Measurements from ENCODE around the gene THADA. TPM values are rescaled to one million over a fixed set of nuclear protein-coding genes. Genes with fewer than 3 reads are reported as not detected.

Gene THADA
- total RNA-seq, 3 donors from 2014 or later = 50.3 to 60.4 (median 57.0) TPM

GRCh38 chr2:43488737-43489136, 107.1 kb downstream of the THADA start:
- Mint-ChIP-seq H3K4me1 (ENCODE audit: low read depth) (peaks cover 4% of the 10 kb centered on the region), H3K9me3 (no peaks in the 10 kb centered on the region), H3K4me3 (no peak overlapping the region), H3K27me3 (ENCODE audit: low read depth) (no peaks in the 10 kb centered on the region), H3K36me3 (ENCODE audit: insufficient read depth) (peaks cover 9% of the 10 kb centered on the region)
- ATAC-seq (no peak), DNase-seq (no peak)

GRCh38 chr2:43486603-43487002, 109.2 kb downstream of the THADA start:
- ATAC-seq (no peak), DNase-seq (no peak)
- Mint-ChIP-seq H3K4me3 (no peak overlapping the region), H3K4me1 (ENCODE audit: low read depth) (peaks cover 11% of the 10 kb centered on the region), H3K27me3 (ENCODE audit: low read depth) (no peaks in the 10 kb centered on the region), H3K9me3 (no peaks in the 10 kb centered on the region), H3K36me3 (ENCODE audit: insufficient read depth) (peaks cover 13% of the 10 kb centered on the region)

DNA sequence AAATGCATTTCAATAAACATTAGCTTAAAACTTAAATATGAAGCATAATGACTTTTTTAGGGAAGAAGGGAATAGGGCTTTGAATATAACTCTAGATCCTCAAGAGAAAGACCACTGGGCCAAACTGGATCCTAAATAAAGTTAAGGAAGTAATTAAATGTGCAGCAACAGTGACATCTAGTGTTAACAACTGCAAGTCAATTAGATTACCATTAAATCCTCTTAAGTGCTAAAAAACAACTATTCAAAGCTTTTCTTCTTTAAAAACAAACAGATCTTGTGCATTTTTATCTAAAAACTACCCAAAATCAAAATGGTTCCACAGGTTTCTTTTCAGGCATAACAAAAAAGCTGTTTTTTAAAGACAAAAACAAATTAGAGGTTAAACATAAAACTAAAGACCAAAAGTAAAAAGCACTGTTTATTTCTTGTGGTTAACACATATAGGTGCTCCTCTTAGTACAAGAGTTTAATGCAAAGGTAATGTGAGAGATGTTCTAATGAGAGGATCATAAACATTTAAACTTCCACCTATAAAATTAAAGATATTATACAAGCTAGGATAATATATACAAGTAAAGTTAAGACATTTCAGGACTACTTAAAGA, 111.4 kb downstream of the THADA start:
- no peak overlapping the region for H3K4me3 Mint-ChIP-seq
- H3K27me3 Mint-ChIP-seq (ENCODE audit: low read depth) = no peaks in the 10 kb centered on the region
- peaks cover 26% of the 10 kb centered on the region for H3K36me3 Mint-ChIP-seq (ENCODE audit: insufficient read depth)
- ATAC-seq = no peak
- no peak for DNase-seq
- H3K9me3 Mint-ChIP-seq = no peaks in the 10 kb centered on the region
- peaks cover 11% of the 10 kb centered on the region for H3K4me1 Mint-ChIP-seq (ENCODE audit: low read depth)

DNA sequence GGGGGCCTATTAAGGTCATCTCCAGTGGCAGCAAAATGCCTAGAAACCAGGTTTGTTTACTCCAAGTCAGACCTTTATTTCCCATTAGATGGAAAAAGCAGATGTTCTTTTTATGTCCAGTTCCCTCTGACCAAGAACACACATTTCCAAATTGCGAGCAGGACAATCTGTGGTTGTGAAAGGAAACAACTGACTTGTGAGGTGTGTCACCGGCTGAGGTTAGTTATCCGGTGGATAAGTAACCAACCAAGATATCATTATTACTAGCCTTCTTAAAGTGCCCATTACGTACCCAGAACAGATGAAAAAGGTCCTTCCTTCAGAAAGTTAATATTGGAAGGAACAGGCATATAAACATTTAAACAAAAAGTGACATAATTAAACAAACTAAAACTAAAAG, 112.9 kb downstream of the THADA start:
- no peak for ATAC-seq
- no peak for DNase-seq
- no peaks in the 10 kb centered on the region for H3K9me3 Mint-ChIP-seq
- H3K27me3 Mint-ChIP-seq (ENCODE audit: low read depth) = no peaks in the 10 kb centered on the region
- peaks cover 11% of the 10 kb centered on the region for H3K4me1 Mint-ChIP-seq (ENCODE audit: low read depth)
- no peak overlapping the region for H3K4me3 Mint-ChIP-seq
- H3K36me3 Mint-ChIP-seq (ENCODE audit: insufficient read depth) = peaks cover 23% of the 10 kb centered on the region

DNA sequence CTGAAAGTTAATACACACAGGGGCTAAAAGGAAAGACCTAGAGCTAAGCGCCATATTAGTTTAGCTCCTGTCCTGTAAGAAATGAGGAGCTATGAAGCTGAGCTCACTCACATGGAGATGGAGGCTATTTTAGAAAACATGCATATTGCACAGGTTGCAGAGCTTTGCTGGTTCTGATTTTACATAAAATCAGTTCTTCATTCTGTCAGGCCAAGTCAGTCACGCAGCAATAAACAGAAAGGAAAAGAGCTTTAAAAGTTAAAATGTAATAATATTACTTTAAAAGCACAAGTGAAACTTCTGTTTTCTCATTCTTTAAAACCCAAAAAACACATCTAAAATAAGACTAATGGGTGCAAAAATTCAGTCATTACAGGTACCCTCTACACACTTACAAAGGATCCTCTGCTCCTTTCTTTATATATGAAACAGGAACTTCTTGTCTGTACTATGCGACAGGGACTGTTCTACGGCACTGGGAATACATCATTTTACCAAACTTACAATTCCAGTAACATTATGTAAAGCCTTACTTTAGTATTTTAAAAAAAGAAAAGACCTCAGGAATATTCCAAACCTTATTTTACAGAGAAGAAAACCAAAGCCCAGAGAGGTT, 113.8 kb downstream of the THADA start:
- ATAC-seq (no peak), DNase-seq (no peak)
- no peaks in the 10 kb centered on the region for H3K27me3 Mint-ChIP-seq (ENCODE audit: low read depth)
- peaks cover 11% of the 10 kb centered on the region for H3K4me1 Mint-ChIP-seq (ENCODE audit: low read depth)
- H3K9me3 Mint-ChIP-seq = no peaks in the 10 kb centered on the region
- no peak overlapping the region for H3K4me3 Mint-ChIP-seq
- peaks cover 27% of the 10 kb centered on the region for H3K36me3 Mint-ChIP-seq (ENCODE audit: insufficient read depth)

- no peak overlapping the region for H3K4me3 Mint-ChIP-seq
- H3K36me3 Mint-ChIP-seq (ENCODE audit: insufficient read depth) = peaks cover 30% of the 10 kb centered on the region
- no peaks in the 10 kb centered on the region for H3K27me3 Mint-ChIP-seq (ENCODE audit: low read depth)
- no peaks in the 10 kb centered on the region for H3K9me3 Mint-ChIP-seq
- H3K4me1 Mint-ChIP-seq (ENCODE audit: low read depth) = peaks cover 11% of the 10 kb centered on the region
- DNase-seq (no peak), ATAC-seq (no peak)
These were observed 115.0 kb downstream of the THADA start for GRCh38 chr2:43480874-43481273.

DNA sequence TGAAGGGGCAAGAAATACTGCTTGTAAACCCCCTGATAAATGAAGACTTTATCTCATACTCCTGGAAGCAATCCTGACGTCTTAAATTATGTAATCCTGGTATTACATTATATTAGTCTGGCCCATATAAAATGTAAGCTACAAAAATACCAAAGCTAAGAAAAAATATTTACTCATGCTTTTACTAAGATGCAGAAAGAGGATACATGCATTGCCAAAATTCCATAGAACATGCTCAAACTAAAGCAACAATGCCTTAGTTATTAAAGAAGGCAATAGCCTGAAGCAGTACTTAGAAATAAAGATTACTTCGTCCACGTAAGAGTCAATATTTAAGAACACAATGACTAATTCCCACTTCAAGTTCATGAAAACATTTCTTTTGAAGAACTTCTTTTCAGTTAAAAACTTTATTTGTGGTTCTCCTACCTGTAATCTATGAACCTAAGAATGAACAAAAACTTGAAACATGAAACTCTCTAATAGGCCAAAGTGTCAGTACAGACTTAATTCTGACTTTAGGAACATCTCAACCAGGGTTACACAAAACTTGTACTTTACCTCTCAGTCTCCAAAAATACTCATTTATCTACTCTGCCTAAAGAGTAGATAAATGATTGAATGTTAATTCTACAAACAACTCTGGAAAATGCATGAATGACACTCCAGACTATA, 117.3 kb downstream of the THADA start:
- Mint-ChIP-seq H3K9me3 (no peaks in the 10 kb centered on the region), H3K27me3 (ENCODE audit: low read depth) (no peaks in the 10 kb centered on the region), H3K4me1 (ENCODE audit: low read depth) (peaks cover 7% of the 10 kb centered on the region), H3K4me3 (no peak overlapping the region), H3K36me3 (ENCODE audit: insufficient read depth) (peaks cover 42% of the 10 kb centered on the region)
- DNase-seq = no peak
- ATAC-seq = peak in 1 of 2 donors; percentile 32

GRCh38 chr2:43475922-43476321, 119.9 kb downstream of the THADA start:
- Mint-ChIP-seq H3K4me1 (ENCODE audit: low read depth) (no peaks in the 10 kb centered on the region), H3K27me3 (ENCODE audit: low read depth) (no peaks in the 10 kb centered on the region), H3K36me3 (ENCODE audit: insufficient read depth) (peaks cover 31% of the 10 kb centered on the region), H3K9me3 (no peaks in the 10 kb centered on the region), H3K4me3 (no peak overlapping the region)
- no peak for ATAC-seq
- DNase-seq = no peak

DNA sequence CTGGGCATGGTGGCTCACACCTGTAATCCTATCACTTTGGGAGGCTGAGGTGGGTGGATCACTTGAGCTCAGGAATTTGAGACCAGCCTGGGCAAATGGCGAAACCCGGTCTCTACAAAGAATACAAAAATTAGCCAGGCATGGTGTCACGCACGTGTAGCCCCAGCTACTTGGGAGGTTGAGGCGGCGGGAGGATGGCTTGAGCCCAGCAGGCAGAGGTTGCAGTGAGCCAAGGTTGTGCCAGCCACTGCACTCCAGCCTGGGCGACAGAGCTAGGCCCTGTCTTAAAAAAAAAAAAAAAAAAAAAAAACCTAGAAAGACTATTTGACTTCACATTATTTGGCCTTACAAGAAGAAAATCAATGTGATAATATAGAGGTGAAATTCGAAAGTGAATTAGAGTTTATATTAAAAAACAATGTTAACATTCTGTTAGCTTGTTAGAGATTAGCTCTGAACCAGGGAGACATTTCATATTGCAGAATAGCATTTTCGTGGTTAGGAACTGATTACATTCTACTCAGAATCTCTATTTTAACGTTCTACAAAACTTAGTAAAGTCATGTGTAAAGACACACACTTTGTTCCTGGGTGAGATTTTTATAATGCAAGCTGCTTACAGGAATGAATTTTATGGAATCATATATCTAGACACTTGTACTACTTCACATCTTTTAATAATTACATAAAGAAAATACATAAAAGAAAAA, 120.5 kb downstream of the THADA start:
- Mint-ChIP-seq H3K9me3 (no peaks in the 10 kb centered on the region), H3K4me1 (ENCODE audit: low read depth) (no peaks in the 10 kb centered on the region), H3K4me3 (no peak overlapping the region), H3K27me3 (ENCODE audit: low read depth) (no peaks in the 10 kb centered on the region), H3K36me3 (ENCODE audit: insufficient read depth) (peaks cover 34% of the 10 kb centered on the region)
- ATAC-seq (no peak), DNase-seq (no peak)

DNA sequence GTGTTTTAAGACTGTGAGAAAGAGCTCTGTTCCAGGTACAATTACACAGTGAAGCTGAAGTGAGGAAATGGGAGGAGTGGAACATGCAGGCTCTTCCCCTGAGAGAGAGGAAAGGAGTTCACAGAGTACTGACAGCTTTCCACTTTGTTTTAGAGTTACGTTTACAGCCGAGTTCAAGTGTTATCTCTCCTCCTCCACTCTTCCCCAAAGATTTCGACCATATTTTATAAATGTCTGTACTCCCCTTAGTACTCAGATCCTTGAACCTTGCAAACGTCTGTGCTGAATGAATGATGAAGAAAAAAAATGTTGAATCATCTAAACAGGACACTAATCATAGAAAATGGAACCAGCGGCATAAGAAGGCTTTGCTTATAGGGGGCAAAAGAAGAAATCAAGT, 121.6 kb downstream of the THADA start:
- Mint-ChIP-seq H3K27me3 (ENCODE audit: low read depth) (no peaks in the 10 kb centered on the region), H3K4me3 (no peak overlapping the region), H3K4me1 (ENCODE audit: low read depth) (no peaks in the 10 kb centered on the region), H3K9me3 (no peaks in the 10 kb centered on the region), H3K36me3 (ENCODE audit: insufficient read depth) (peaks cover 27% of the 10 kb centered on the region)
- DNase-seq (no peak), ATAC-seq (no peak)

GRCh38 chr2:43473767-43474166, 122.1 kb downstream of the THADA start:
- Mint-ChIP-seq H3K36me3 (ENCODE audit: insufficient read depth) (peaks cover 27% of the 10 kb centered on the region), H3K4me3 (no peak overlapping the region), H3K27me3 (ENCODE audit: low read depth) (no peaks in the 10 kb centered on the region), H3K9me3 (no peaks in the 10 kb centered on the region), H3K4me1 (ENCODE audit: low read depth) (no peaks in the 10 kb centered on the region)
- DNase-seq (no peak), ATAC-seq (no peak)

DNA sequence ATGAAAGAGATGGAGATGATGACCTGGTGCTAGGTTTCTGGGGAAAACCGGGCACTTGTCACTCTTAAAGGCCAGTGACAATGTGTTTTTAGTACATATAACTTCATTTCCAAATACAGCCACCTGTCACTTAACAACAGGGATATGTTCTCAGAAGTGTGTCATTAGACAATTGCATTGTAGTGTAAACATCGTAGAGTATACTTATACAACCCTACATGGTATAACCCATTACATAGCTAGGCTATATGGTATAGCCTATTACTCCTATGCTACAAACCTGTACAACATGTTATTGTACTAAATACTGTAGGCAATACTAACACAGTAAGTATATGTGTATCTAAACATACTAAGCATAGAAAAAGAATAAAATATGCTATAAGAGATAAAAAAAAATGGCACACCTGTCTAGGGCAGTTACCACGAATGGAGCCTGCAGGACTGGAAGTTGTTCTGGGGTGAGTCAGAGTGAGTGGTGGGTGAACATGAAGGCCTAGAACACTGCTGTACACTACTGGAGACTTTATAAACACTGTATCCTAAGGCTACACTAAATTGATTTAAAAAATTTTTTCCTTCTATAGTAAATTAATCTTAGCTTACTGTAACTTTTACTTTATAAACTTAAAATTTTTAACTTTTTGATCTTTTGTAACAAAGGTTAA, 123.2 kb downstream of the THADA start:
- no peak overlapping the region for H3K4me3 Mint-ChIP-seq
- no peaks in the 10 kb centered on the region for H3K4me1 Mint-ChIP-seq (ENCODE audit: low read depth)
- peaks cover 28% of the 10 kb centered on the region for H3K36me3 Mint-ChIP-seq (ENCODE audit: insufficient read depth)
- no peaks in the 10 kb centered on the region for H3K9me3 Mint-ChIP-seq
- ATAC-seq (no peak), DNase-seq (no peak)
- H3K27me3 Mint-ChIP-seq (ENCODE audit: low read depth) = no peaks in the 10 kb centered on the region

DNA sequence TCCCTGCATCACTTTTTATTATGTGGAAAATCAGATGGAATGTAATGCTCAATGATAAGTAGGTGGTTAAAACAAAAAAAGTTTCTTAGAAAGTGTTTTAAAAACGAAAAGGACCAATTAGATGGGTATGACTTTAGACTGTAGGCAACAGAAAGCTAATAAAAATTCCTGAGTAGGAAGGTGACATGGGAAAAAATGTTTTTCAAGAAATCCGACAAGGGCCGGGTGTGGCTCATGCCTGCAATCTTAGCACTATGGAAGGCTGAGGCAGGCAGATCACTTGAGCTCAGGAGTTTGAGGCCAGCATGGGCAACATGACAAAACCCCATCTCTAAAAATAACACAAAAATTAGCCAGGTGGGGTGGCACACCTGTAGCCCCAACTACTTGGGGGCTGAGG, 126.1 kb downstream of the THADA start:
- H3K9me3 Mint-ChIP-seq = no peaks in the 10 kb centered on the region
- ATAC-seq (no peak), DNase-seq (no peak)
- H3K4me1 Mint-ChIP-seq (ENCODE audit: low read depth) = no peaks in the 10 kb centered on the region
- peaks cover 35% of the 10 kb centered on the region for H3K36me3 Mint-ChIP-seq (ENCODE audit: insufficient read depth)
- H3K27me3 Mint-ChIP-seq (ENCODE audit: low read depth) = no peaks in the 10 kb centered on the region
- H3K4me3 Mint-ChIP-seq = no peak overlapping the region

DNA sequence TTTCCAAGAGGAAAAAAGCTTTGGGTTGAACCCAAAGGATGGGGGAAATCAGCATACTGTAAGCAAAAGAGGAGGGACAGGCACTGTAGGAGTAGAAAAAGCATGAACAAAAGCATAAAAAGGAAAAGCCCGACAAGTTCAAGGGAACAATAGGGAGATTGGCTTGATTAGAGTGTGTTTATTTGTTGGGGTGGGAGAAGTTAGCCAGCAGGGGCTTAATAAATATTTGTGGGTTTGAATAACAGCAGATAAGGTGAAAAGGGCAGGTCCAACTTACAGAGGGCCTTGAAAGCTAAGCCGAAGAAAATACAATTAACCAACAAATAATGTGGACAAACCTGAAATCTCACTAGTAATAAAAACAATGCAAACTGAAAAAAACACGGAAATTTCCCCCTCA, 126.7 kb downstream of the THADA start:
- H3K9me3 Mint-ChIP-seq = no peaks in the 10 kb centered on the region

More for the DNA sequence above, 126.7 kb downstream of the THADA start:
- ATAC-seq (no peak), DNase-seq (no peak)
- Mint-ChIP-seq H3K27me3 (ENCODE audit: low read depth) (no peaks in the 10 kb centered on the region), H3K4me1 (ENCODE audit: low read depth) (no peaks in the 10 kb centered on the region), H3K4me3 (no peak overlapping the region), H3K36me3 (ENCODE audit: insufficient read depth) (peaks cover 34% of the 10 kb centered on the region)

Data from activated T-cell treated with anti-CD3 and anti-CD28 coated beads, Interleukin-2, amount 50 U/mL, for 4 hours (primary cell).